ENCODE results near the gene ZMYND11.

The ZMYND11 gene

DNA sequence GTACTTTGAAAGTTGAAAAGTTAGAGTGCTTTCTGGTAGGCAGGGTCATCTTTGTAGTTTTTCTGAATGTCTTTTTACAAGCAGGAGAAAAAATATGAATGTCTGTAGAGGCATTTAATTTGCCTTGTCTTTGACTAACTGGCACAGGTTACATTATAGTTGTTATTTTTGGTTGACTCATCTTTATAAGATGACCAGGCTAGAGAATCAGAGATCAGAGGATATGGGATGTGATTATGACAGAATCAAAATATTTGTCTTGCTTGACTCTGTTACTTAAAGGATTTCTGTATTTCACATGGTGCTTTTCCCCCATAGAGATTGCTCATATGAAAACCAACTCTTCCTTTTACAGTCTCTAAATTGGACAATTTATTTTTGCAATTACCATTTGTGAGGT lies 2.4 kb downstream of the ZMYND11 start:
- TF ChIP-seq Cebpa-rat (IDR thresholded peaks at IDR 0.05), result no peak
- no peaks in the 10 kb centered on the region for H3K9me3 ChIP-seq (replicated peaks in 1 of 11)
- no peak overlapping the region for H3K9ac ChIP-seq
- H3K36me3 ChIP-seq, result no peaks in the 10 kb centered on the region
- H3K27ac ChIP-seq, result no peak overlapping the region
- no peak overlapping the region for H3K4me3 ChIP-seq
- peaks cover 16 to 30% (median 22%) of the 10 kb centered on the region in 10 experiments for H3K4me1 ChIP-seq
- H3K27me3 ChIP-seq, result peaks cover 11 to 20% (median 15%) of the 10 kb centered on the region in 11 experiments; a peak in 16 of 22 replicates
- peak overlapping the region in 2 of 11 experiments; percentile 92 to 95; a peak in 1 of 22 replicates for H3K4me2 ChIP-seq
- peaks cover 46 to 69% (median 64%) of the 10 kb centered on the region in 11 experiments for H4K20me1 ChIP-seq

DNA sequence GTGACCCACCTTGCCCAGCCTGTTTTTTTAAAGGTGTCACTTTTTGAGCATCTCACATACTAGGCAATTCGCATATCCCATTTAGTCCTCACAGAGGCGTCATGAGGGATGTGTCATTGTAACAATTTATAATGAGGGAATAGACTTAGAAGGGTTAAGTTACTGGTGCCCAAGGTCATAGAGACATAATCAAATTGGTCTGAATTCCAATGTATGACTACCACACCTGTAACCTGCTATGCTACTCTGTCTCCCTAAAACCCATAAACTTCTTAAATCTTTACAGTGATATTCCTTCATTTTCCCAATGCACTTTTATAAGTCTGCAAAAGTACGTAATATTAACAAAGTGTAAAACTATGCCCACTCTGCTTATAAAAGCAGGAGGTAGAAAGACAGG lies 7.1 kb downstream of the ZMYND11 start:
- H3K4me1 ChIP-seq, result peaks cover 0 to 8% (median under 1%) of the 10 kb centered on the region in 10 experiments; a peak in 3 of 20 replicates
- TF ChIP-seq Cebpa-rat (IDR thresholded peaks at IDR 0.05), result no peak
- no peak overlapping the region for H3K27ac ChIP-seq
- peaks cover 43 to 85% (median 71%) of the 10 kb centered on the region in 11 experiments; a peak in 21 of 22 replicates for H4K20me1 ChIP-seq
- no peak overlapping the region for H3K9ac ChIP-seq
- H3K9me3 ChIP-seq (replicated peaks in 1 of 11), result peaks cover 11 to 23% (median 23%) of the 10 kb centered on the region in 11 experiments; a peak in 21 of 22 replicates
- H3K36me3 ChIP-seq, result peaks cover 0 to 11% (median 8%) of the 10 kb centered on the region in 11 experiments; a peak in 6 of 22 replicates
- H3K4me3 ChIP-seq, result no peak overlapping the region
- no peaks in the 10 kb centered on the region for H3K27me3 ChIP-seq
- H3K4me2 ChIP-seq, result no peak overlapping the region

DNA sequence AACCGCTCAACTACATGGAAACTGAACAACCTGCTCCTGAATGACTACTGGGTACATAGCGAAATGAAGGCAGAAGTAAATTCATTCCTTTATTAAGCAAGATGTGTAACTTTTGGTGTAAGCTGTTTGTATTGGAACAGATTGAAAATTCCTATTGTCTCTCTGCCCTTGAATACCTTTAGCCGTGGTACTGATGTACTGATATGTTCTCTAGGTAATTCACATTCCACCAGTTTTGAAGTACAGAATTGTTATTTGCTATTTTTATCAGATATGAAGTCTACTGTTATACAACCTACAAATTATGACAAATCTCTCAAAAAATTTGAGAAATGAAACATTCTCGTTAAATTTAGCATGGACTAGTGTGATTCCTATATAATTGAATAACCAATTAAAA lies 17.7 kb downstream of the ZMYND11 start:
- TF ChIP-seq Cebpa-rat (IDR thresholded peaks at IDR 0.05), result no peak
- no peak overlapping the region for H3K27ac ChIP-seq
- H3K4me1 ChIP-seq, result no peaks in the 10 kb centered on the region; a peak in 1 of 20 replicates
- H3K27me3 ChIP-seq, result no peaks in the 10 kb centered on the region
- H3K9ac ChIP-seq, result no peak overlapping the region
- peaks cover 30 to 40% (median 36%) of the 10 kb centered on the region in 11 experiments for H3K9me3 ChIP-seq (replicated peaks in 1 of 11)
- no peak overlapping the region for H3K4me3 ChIP-seq
- H3K4me2 ChIP-seq, result no peak overlapping the region
- H4K20me1 ChIP-seq, result peaks cover 0 to 51% (median 31%) of the 10 kb centered on the region in 11 experiments; a peak in 13 of 22 replicates
- H3K36me3 ChIP-seq, result peaks cover 11 to 41% (median 24%) of the 10 kb centered on the region in 11 experiments

DNA sequence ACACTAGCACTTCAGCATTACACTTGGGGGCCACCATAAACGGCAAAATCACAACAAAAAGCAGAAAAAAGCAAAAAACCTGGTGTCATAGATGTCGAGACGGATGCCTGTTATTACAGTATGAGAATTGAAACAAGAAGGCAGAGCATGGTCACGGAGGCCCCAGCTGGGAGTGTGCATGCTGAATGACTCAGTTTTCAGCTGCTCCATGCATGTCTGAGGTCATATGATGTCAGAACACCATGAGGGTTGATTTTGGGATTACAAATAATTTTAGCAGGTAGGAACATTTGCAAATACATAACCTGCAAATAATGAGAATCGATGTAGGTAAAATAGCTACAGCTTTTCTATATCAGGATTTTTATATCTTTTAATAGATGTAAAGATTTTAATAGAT lies 19.1 kb downstream of the ZMYND11 start:
- no peak for TF ChIP-seq Cebpa-rat (IDR thresholded peaks at IDR 0.05)
- Histone ChIP-seq H3K27me3 (no peaks in the 10 kb centered on the region), H3K4me3 (no peak overlapping the region), H3K36me3 (peaks cover 0 to 26% (median 12%) of the 10 kb centered on the region in 11 experiments; a peak in 21 of 22 replicates), H3K4me2 (no peak overlapping the region), H3K27ac (no peak overlapping the region), H3K9me3 (replicated peaks in 1 of 11) (peaks cover 18 to 39% (median 32%) of the 10 kb centered on the region in 11 experiments; a peak in 21 of 22 replicates), H3K9ac (no peak overlapping the region), H3K4me1 (peaks cover 0 to 1% (median 0%) of the 10 kb centered on the region in 10 experiments; a peak in 1 of 20 replicates), H4K20me1 (peaks cover 0 to 52% (median 31%) of the 10 kb centered on the region in 11 experiments; a peak in 13 of 22 replicates)

DNA sequence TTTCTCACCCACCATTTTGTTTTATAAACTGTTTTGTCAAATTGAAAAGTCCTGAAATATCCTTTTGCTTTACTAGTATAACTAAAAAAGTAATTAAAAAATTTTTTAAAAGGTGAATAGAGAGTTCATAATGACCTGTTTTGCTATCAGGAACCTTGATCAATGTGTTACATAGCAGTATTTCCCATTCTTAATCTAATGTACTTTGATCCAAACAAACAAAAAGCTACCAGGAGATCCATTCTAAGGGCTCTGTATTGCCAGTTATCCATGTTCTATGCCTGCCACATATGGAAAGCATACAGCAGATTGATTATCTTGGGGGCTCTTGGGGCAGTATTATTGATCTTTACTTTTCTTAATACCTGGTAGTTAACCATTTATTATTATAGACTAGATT lies 32.1 kb downstream of the ZMYND11 start:
- Histone ChIP-seq H3K4me2 (peak overlapping the region in 2 of 11 experiments; percentile 30 to 44; a peak in 4 of 22 replicates), H3K36me3 (peaks cover 6 to 44% (median 19%) of the 10 kb centered on the region in 11 experiments; a peak in 17 of 22 replicates), H3K27ac (no peak overlapping the region), H3K4me1 (peaks cover 0 to 24% (median 0%) of the 10 kb centered on the region in 10 experiments; a peak in 6 of 20 replicates), H3K9me3 (replicated peaks in 1 of 11) (peaks cover 40 to 73% (median 57%) of the 10 kb centered on the region in 11 experiments), H4K20me1 (peaks cover 0 to 19% (median 0%) of the 10 kb centered on the region in 11 experiments; a peak in 5 of 22 replicates), H3K27me3 (no peaks in the 10 kb centered on the region), H3K9ac (no peak overlapping the region), H3K4me3 (no peak overlapping the region)
- no peak for TF ChIP-seq Cebpa-rat (IDR thresholded peaks at IDR 0.05)

DNA sequence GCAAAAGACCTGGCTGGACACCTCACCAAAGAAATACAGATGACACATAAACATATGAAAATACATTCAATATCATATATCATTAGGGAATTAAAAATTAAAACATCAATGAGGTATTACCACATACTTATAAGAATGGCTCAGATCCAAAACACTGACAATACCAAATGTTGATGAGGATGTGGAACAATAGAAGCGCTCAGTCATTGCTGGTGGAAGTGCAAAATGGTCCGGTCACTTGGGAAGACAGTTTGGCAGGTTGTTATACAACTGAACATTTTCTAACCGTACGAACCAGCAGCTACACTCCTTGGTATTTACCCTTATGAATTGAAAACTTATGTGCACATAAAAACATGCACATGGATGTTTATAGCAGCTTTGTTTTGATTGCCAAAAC lies 38.5 kb downstream of the ZMYND11 start:
- peaks cover 0 to 14% (median 7%) of the 10 kb centered on the region in 11 experiments; a peak in 9 of 22 replicates for H3K36me3 ChIP-seq
- H3K4me1 ChIP-seq, result peaks cover 0 to 2% (median 0%) of the 10 kb centered on the region in 10 experiments; a peak in 3 of 20 replicates
- H3K9ac ChIP-seq, result no peak overlapping the region
- no peaks in the 10 kb centered on the region for H3K27me3 ChIP-seq
- TF ChIP-seq Cebpa-rat (IDR thresholded peaks at IDR 0.05), result no peak
- H3K4me2 ChIP-seq, result no peak overlapping the region
- no peak overlapping the region for H3K4me3 ChIP-seq
- H3K9me3 ChIP-seq (replicated peaks in 1 of 11), result peaks cover 9 to 19% (median 13%) of the 10 kb centered on the region in 11 experiments; a peak in 20 of 22 replicates
- no peak overlapping the region for H3K27ac ChIP-seq
- peaks cover 0 to 44% (median 21%) of the 10 kb centered on the region in 11 experiments; a peak in 15 of 22 replicates for H4K20me1 ChIP-seq

DNA sequence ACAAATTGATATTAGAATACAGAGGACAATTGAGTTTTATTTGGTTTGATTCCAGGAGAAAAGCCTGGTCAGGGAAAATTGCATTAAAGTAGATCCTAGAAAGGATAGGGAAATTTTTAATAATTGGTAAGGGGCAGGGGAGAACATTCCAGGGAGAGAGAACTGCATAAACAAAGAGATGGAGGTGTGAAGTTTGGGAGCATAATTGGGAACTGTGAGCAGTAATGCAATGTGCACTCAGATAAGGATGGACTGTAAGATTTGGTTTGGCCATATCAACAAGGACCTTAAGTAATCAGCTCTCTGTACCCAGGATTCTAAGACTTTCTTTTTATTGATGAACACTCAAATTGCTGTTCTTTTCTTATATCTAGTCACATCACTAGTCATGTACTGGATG lies 41.4 kb downstream of the ZMYND11 start:
- no peaks in the 10 kb centered on the region for H3K27me3 ChIP-seq
- H3K4me3 ChIP-seq, result no peak overlapping the region
- no peak overlapping the region for H3K27ac ChIP-seq
- H3K4me1 ChIP-seq, result no peaks in the 10 kb centered on the region
- H3K9me3 ChIP-seq (replicated peaks in 1 of 11), result peaks cover 0 to 7% (median 0%) of the 10 kb centered on the region in 11 experiments; a peak in 3 of 22 replicates
- H3K9ac ChIP-seq, result no peak overlapping the region
- H3K4me2 ChIP-seq, result no peak overlapping the region
- peaks cover 0 to 49% (median 26%) of the 10 kb centered on the region in 11 experiments; a peak in 15 of 22 replicates for H4K20me1 ChIP-seq
- TF ChIP-seq Cebpa-rat (IDR thresholded peaks at IDR 0.05), result no peak
- H3K36me3 ChIP-seq, result peaks cover 11 to 21% (median 15%) of the 10 kb centered on the region in 11 experiments; a peak in 21 of 22 replicates

DNA sequence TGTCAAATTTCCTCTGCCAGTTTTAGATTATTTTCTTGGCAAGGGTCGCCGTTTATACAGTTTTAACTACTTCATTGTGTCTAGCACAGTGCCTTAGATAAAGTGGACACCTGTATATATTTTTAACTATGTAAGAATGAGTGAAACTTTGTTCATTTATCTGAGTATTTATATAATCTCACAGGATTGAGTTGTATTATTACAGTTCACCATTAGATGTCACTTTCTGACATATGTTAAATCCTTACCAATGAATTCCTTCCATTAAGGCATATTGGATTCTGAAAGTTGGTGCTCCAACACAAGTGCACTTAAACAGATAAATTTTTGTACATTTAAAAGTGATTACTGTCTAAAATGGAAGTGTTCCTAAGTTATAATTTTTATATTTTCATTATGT lies 43.0 kb downstream of the ZMYND11 start:
- H3K36me3 ChIP-seq, result peaks cover 18 to 35% (median 27%) of the 10 kb centered on the region in 11 experiments
- H4K20me1 ChIP-seq, result peaks cover 0 to 49% (median 26%) of the 10 kb centered on the region in 11 experiments; a peak in 15 of 22 replicates
- no peak overlapping the region for H3K9ac ChIP-seq
- H3K27ac ChIP-seq, result no peak overlapping the region
- no peak overlapping the region for H3K4me2 ChIP-seq
- H3K9me3 ChIP-seq (replicated peaks in 1 of 11), result peaks cover 0 to 8% (median 4%) of the 10 kb centered on the region in 11 experiments; a peak in 16 of 22 replicates
- no peak overlapping the region for H3K4me3 ChIP-seq
- H3K27me3 ChIP-seq, result no peaks in the 10 kb centered on the region
- TF ChIP-seq Cebpa-rat (IDR thresholded peaks at IDR 0.05), result no peak
- H3K4me1 ChIP-seq, result no peaks in the 10 kb centered on the region

DNA sequence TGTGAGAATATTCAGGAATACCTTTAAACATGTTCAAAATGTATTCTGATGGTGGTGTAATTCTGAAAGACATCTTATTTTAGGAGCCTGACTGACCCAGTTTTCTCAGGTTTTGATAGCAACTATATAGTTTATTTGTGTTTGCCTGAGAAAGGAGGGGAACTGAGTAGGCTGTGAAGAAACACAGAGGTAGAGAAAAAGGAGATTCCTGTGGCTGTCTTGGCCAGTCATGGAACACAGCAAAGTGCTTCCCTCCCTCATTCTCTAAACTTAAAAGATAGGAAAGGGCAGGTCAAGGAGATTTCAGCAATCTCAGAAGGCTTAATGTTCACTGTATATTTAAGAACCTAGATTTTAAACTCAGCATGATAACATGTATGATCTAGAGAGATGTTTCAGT lies 43.5 kb downstream of the ZMYND11 start:
- H3K4me1 ChIP-seq, result no peaks in the 10 kb centered on the region
- H3K36me3 ChIP-seq, result peaks cover 24 to 40% (median 32%) of the 10 kb centered on the region in 11 experiments
- H3K27me3 ChIP-seq, result no peaks in the 10 kb centered on the region
- peak overlapping the region in 1 of 11 experiments; percentile 15; a peak in 1 of 22 replicates for H3K9ac ChIP-seq
- no peak overlapping the region for H3K4me3 ChIP-seq
- no peak overlapping the region for H3K4me2 ChIP-seq
- peaks cover 3 to 13% (median 9%) of the 10 kb centered on the region in 11 experiments; a peak in 21 of 22 replicates for H3K9me3 ChIP-seq (replicated peaks in 1 of 11)
- TF ChIP-seq Cebpa-rat (IDR thresholded peaks at IDR 0.05), result no peak
- H3K27ac ChIP-seq, result no peak overlapping the region
- peaks cover 0 to 49% (median 26%) of the 10 kb centered on the region in 11 experiments; a peak in 15 of 22 replicates for H4K20me1 ChIP-seq

Data from BLaER1 treated with 17β-estradiol and CSF1 and Interleukin-3, amounts not matched to agents 10 nM and 100 nM (cell line).